NCI-H510A treated with DMSO at 0.1 percent for 48 hours (cell line): ENCODE measurements around the gene DTNB.

Experiments used
- DNase-seq: peaks from one replicate; lab custom pipeline; 2025; lab: John Stamatoyannopoulos, UW

DTNB gene

DNA sequence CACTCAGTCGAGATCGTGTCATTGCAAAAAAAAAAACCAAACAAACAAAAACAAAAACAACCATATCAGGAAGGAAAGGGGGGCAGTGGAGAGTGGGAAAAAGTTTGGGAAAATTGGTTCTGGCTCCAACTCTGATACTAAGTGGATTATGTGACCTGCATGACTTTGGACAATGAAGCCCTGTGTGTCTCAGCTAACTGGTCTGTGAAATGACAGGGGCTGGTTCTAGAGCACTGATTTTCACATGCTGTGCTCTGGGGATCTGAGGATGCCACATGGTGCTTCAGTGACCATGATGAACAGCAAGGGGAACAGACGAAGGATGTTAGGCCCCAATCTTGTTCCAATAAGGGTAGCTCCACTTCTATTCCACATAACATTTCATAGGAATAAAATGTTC, 174.2 kb downstream of the DTNB start:
- no peak for DNase-seq

DNA sequence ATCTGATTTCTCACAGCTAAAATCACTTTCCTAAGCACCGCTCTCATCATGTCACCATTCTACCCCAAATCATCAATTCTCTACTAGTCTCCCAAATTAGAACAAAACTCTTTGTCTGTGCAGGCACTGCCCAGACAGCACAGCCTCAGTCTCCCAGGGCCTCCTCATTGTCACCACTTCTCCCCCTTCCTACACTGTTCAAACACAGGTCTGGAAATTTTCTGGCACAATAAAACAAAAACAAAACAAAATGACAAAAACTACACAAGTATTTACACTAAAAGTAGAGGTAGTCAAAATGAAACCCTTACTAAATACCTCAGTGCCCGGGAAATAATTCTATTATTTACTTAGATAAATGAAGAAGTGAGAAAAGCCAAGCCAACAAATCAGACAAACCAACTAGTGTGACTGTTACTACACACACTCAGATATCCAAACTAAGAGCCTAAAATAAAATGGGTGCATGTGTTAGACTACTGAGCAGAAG, 175.4 kb downstream of the DTNB start:
- DNase-seq = no peak

DNA sequence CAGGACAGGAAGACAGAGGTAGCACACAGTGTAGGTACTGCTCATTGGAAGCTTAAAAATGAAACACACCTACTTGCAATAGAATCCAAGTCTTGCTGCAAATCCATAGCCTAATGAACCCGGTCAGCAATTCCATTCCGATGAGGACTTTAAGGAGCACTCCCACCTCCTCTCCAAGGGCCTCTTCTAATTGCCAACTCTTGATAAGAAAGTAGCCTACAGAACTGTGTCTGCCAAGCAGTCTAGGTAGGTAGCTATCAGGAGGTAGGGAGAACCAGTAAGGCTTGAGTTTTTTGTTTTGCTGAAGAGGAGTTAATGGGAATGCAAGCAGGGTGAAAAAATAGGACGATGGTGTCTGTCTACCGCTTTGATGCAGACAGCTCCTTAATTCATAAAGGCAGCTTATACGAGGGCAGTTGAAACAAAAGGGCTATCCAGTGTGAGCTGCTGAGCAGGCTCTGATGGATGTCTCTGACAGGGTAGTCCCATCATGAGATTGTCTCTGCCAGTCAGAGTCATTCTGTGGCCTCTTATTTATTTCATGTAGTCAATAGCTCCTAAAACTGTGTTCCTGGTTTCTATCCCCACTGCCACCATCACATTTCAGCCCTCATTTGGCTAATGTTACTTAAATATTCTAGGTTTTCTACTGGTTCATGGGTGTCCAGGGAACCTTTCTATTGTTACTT, 176.0 kb downstream of the DTNB start:
- no peak for DNase-seq

- DNase-seq = no peak
These were observed 178.8 kb downstream of the DTNB start for GRCh38 chr2:25494616-25495015.

DNA sequence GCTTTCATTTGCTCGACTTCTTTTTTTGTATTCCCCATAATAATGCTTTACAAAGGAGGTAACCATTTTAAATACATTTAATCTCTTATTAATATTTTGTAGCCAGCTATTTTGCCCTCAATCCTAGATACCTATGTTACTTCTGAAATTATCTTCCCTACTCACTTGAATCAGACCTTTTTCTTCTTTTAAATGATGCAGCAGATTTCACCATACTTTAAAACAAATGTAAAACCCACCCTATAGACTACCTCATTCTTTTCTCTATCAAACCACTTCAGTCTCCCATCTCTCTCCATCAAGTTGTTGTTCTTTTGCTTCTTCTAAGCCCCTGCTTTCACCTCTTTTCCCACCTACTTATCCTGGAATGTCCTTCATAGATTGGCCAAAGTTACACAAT, 180.2 kb downstream of the DTNB start:
- no peak for DNase-seq

GRCh38 chr2:25492726-25493125, 180.7 kb downstream of the DTNB start:
- DNase-seq = peak; percentile 51

- DNase-seq = peak; percentile 61
These were observed 181.3 kb downstream of the DTNB start for GRCh38 chr2:25491966-25492532.

- DNase-seq = no peak
These were observed 182.2 kb downstream of the DTNB start for GRCh38 chr2:25491003-25491696.

DNA sequence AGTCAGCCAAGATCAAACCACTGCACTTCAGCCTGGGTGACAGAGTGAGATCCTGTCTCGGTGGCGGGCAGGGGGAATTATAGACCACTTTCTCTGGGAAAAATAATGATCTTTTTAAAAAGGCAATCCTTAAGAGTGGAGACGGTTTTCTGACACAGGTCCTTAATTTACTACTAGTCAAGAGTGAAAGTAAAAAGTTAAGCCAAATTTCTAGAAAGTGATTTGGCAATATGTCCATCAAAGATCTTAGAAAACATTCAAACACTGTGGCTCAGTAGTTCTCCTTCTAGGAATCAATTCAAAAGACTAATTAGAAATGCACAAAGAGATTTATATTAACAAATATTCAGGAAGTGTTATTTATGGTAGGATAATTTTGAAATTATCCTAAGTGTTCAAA, 183.2 kb downstream of the DTNB start:
- no peak for DNase-seq

GRCh38 chr2:25489631-25490030, 183.7 kb downstream of the DTNB start:
- DNase-seq = no peak

DNA sequence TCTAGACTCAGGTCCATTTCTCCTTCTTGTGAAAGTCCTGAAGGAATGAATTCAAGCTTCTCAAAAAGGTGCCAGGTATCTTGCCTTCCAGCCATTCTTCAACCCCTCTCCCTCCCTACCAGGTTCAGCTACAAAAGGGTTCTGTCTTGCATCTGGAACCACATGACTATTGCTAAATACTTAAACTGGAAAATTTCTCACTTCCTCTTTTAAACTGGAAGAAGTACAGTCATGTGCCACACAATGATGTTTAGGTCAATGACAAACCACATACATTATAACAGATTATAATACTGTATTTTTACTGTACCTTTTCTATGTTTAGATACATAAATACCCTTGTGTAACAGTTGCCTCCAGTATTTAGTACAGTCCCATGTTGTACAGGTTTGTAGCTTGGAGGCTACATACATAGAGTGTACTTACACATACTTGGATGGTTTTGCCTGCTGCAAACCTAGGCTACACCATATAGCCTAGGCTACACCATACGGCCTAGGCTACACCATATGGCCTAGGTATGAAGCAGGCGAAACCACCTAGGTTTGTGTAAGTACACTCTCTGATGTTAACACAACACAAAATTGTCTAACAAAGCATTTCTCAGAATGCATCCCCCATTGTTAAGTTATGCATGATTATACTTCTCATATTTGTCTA, 189.6 kb downstream of the DTNB start:
- DNase-seq = no peak

DNA sequence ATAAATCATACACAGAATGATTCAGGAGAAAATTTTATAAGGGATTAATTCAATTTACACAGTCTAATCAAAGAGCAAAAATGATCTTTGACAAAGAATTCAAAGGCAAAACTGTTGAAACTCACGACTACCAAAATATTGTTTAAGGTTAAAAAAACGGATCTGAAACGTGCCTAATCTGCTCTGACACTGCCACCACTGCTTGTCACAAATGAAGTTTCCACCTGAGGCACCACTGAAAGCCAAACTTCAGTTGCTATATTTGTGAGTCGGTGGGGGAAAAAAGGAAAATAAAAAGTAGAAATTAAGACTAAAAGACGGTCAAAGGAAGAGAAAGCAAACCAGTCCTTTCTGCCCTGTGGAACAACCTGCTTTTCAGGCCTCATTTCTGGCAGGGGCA, 191.0 kb downstream of the DTNB start:
- no peak for DNase-seq

- DNase-seq = no peak
These were observed 191.7 kb downstream of the DTNB start for GRCh38 chr2:25481381-25482300.

DNA sequence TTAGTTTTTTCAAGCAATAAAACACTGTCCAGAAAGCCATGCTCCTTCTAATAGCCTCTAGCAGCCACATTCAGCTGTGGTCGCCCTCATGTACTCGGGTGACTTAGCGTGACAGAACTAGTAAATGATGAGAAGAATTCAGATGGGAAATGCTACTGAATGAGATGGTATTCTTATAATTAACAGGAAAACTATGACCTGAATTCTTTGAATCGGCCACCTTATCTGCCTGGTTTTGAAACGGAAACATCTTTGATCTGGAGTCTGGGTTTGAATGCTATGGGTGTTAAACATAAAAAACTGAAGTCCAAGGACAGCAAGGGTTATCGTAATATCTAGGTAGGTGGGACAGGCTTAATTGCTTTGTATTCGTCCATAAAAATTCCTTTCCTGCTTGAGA, 192.8 kb downstream of the DTNB start:
- no peak for DNase-seq

GRCh38 chr2:25479761-25480160, 193.6 kb downstream of the DTNB start:
- no peak for DNase-seq

GRCh38 chr2:25478736-25479135, 194.6 kb downstream of the DTNB start:
- no peak for DNase-seq

GRCh38 chr2:25473758-25474340, 199.5 kb downstream of the DTNB start:
- peak; percentile 64 for DNase-seq

GRCh38 chr2:25473131-25473530, 200.2 kb downstream of the DTNB start:
- DNase-seq = no peak

- DNase-seq = no peak
These were observed 202.6 kb downstream of the DTNB start for GRCh38 chr2:25470806-25471205.

DNA sequence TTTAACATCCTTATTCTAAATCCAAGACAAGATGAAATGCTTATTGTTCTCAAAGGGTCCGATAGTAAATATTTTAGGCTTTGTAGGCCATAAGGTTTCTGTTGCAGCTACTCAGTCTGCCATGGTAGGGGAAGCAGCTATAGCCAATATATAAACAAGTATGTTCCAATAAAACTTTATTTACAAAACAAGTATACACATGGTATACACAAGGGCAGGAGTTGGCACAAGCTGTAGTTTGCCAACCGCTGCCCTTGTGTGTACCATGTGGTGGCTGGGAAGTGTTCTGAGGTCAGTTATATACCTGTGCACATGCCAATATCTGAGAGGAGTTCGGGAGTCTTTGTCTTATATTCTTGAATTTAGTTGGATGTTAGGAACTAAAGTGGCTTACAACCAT, 205.6 kb downstream of the DTNB start:
- no peak for DNase-seq

DNA sequence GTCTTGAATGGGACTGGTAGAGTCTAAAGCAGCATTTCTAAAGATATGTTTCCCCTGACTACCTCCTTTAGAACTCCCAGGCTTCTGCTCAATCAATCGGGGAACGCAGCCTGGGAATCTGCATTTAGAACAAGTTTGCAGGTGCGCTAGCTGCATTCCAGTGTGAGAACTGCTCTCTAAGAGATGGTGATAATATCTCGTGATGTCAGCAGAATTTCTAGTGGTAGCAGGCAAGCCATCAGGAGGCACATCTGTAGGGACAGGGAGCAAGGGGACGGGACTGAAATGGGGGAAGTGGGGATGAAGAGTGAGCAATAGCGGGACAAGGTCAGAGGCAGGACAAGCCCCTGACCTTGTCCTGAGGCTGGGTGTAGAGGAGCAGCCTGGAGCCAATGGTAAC, 211.4 kb downstream of the DTNB start:
- DNase-seq = no peak
